Activated T-cell treated with anti-CD3 and anti-CD28 coated beads for 24 hours (primary cell): ENCODE results near the gene ADCY5.

Experiments used
- DNase-seq: peaks from one replicate; pipeline ENCODE4 v3.0.0-alpha.2; 2020; ENCODE audit warnings: low read depth

The ADCY5 gene

GRCh38 chr3:123369085-123369484 lies 79.8 kb downstream of the ADCY5 start:
- no peak for DNase-seq

GRCh38 chr3:123367467-123368154 lies 81.3 kb downstream of the ADCY5 start:
- no peak for DNase-seq

- DNase-seq: no peak
These were observed 83.3 kb downstream of the ADCY5 start for GRCh38 chr3:123365450-123366143.

DNA sequence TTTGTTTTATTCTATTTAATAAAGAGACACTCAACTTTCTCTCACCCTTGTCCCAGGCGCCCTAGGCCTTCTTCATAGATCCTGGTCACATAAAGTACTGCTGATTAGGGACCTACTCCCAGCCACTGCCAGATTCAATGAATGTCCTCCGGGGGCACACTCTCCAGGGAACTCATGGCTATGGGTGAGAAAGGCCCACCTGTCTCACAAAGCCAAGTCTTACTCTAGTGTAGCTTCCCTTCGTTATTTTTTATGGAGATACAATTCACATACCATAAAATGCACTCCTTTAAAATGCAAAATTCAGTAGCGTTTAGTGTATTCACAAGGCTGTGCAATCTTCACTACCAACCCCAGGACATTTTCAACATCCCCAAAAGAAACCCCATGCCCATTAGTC lies 87.8 kb downstream of the ADCY5 start:
- DNase-seq: no peak

- DNase-seq: no peak
These were observed 91.6 kb downstream of the ADCY5 start for GRCh38 chr3:123357275-123357674.

DNA sequence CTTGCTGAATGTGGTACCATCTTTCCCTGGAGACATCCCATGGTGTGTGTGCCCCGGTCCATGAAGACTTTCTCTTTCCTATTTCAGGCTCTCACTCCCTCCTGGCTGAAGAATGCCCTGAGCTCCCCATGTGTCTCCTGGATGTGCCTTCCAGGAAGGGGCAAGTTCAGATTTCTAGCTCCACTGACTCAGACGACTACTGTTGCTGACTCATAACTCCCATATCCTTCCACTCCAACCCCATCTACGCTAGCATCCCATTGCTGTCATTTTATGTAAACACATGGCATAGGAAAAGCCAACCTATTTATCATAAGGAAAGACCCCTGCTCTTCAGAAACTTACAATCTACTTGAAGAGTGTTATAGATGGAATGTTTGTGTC lies 95.0 kb downstream of the ADCY5 start:
- DNase-seq: no peak

DNA sequence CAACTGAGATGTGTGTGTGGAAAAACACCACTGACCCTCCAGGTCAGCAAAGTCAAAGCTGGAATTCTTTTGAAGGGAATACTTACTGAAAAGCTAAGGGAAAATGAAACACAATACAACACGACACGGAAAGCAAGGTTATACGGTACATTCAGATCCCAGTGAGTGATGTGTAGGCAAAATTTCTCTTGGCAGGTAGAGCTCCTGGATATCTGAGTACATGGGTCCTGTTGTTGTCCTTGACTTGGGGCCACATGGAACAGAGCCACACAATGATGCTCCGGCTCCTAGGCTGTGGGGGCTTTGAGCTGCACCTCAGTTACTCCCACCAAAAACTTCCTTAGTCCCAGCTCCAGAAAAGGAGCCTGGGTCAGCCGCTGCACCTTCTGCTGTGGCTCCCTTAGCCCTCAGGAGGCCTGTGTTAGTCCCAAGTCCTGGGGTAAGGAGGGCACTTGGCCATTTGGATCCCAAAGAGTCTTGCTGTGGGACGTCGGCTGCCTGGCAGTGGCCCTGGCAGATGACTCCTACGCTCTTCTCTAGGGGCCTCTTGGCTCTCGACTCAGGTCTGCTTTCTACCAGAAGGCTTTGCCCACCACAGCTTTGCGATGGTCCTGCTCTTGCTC lies 95.6 kb downstream of the ADCY5 start:
- DNase-seq: no peak

GRCh38 chr3:123352134-123352554 lies 96.7 kb downstream of the ADCY5 start:
- DNase-seq: no peak

DNA sequence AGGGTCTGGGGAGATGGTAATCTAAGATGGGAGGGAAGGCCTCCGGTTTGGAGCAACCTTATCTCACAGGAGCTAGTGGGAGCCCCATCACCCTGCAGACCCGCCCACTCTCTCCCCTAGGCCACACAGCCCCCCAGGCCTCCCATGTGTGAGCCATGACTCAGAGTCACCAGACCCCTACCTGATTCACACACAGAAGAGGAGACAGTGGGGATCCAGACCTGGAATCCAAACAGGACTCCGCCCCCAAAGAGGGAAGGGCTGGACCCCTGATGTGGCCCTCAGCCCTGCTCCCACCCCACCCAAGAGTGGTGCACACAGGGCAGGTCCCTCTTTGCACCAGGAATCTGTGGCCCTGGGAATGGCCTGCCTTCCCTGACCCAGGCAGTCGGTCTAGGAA lies 97.4 kb downstream of the ADCY5 start:
- no peak for DNase-seq

DNA sequence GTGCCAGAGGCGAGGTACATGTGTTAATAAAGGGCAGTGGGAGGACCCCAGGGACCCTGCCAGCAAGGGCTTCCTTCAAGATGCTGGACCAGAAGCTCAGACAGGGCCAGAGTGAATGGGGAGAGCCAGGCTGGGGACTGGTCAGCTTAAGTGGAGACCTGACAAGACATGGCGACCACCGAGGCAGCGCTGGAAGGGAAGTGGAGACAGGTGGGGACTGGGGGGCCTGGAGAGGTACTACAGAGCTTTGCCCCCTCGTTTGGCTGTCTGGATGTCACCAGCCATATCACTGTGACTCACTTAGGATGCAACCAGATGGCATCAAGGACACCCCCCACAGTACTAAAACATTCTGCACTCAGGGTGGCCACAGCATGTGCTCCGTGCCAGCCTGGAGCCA lies 97.9 kb downstream of the ADCY5 start:
- no peak for DNase-seq

GRCh38 chr3:123349566-123350435 lies 99.1 kb downstream of the ADCY5 start:
- no peak for DNase-seq

DNA sequence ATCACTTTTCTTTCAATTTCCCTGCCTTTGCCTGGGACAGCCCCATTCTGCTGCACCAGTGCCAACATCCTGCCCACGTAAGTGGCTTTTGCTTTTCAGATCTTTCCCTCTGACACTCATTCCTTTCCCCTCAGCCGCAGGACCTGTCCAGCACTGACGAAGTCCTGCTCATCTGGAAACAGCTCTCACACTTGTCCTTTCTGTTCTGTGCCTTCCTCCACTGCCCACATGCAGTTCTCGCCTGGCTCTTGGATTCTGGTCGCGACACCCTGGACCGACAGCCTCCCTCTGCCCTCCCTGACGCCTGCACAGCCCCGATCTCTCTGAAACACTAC lies 99.7 kb downstream of the ADCY5 start:
- DNase-seq: no peak

- DNase-seq: no peak
These were observed 100.3 kb downstream of the ADCY5 start for GRCh38 chr3:123348471-123349200.

- DNase-seq: no peak
These were observed 101.1 kb downstream of the ADCY5 start for GRCh38 chr3:123347691-123348264.

DNA sequence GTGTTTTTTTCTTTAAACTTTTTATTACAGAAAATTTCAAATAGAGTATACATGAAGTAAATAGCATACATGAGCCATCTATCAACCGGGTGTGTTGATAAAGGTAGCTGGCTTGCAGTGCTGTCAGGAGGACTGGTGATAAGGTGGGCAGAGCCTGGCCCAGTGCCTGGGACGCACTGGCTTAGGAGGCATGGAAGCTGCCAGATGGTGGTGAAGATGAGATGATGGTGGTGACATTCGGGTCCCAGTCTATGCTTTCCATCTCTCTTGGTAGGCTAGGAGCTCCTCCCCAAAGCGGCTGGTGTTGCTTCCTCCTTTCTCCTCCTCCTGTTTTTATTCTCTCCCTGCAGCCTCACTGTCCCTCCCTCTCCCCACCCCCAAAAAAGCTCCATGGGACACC lies 101.7 kb downstream of the ADCY5 start:
- DNase-seq: no peak

GRCh38 chr3:123346021-123346420 lies 102.9 kb downstream of the ADCY5 start:
- DNase-seq: no peak

DNA sequence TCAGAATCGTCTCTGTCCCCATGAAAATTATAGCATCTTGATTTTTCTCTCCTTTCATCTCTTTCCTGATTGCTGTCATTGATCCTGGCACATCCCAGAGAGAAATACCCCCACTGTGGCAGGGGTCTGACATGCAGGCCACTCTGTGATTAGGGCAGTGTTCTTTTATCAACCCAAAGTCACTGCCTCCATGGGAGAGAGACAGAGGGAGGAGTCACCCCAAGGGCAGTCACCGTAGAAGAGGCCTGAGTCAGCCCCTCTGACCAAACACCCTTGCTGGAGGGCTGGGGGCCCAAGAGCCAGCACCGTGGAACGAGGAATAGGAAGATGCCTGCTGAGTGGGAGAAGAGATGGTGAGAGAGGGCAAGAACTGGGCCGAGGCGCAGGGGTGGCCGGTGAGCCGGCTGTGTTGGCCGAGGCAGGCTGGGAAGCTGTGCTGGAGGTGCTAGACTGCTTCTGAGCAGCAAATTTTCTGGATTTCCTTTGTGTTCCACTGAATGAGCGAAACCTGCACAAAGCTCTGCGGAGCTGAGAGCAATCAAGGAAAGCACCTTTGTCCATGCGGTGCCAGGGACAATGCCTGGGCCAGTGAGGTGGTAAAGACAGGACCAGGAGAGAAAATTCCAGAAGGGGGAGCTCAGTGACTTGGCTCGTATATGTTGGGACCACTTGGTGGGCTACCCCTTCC lies 103.8 kb downstream of the ADCY5 start:
- no peak for DNase-seq

GRCh38 chr3:123344175-123344906 lies 104.5 kb downstream of the ADCY5 start:
- DNase-seq: no peak

DNA sequence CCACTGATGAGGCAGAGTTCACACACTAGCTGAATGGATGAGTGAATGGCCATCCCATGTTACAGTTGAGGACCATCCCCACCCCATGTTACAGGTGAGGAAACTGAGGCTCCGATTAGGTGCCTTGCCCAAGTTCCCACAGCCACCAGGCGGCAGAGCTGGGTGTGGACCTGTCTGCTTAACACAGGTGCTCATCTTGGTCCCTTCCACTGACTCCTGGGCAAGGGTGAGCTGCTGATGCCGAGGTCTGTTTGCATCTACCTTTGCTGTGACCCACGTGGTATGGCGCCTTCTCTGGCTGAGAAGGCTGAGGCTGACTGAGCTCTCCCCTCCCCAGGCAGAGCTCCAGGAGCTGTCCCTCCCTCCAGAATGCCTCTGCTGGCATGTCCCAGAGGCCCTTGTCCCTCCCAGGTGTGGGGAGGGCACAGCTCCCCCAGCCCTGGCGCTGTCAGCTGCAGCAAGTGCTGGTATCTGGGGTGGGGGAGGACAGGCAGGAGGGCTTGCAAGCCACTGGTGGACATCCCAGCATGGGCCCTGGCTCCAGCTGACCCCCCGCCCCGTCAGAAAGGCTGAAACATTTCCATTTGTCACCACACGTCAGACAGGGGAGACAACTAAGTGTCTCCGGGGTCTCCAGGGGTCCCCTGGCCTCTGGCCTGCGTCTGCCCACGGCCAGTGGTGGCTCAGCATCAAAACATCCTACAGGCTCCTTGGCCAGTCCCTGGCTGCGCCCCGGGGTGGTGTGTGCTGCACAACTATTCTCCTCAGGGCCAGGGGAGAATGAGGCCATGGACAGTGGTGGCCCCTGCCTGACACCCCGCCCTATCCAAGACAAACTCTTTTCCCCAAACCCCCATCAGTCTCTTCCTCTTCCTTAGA lies 105.4 kb downstream of the ADCY5 start:
- no peak for DNase-seq
